ENCODE measurements around the gene CACNG4. TPM values are rescaled to one million over a fixed set of nuclear protein-coding genes. Genes with fewer than 3 reads are reported as not detected.

Gene CACNG4
- total RNA-seq, 6 experiments from 2014 or later: not detected

DNA sequence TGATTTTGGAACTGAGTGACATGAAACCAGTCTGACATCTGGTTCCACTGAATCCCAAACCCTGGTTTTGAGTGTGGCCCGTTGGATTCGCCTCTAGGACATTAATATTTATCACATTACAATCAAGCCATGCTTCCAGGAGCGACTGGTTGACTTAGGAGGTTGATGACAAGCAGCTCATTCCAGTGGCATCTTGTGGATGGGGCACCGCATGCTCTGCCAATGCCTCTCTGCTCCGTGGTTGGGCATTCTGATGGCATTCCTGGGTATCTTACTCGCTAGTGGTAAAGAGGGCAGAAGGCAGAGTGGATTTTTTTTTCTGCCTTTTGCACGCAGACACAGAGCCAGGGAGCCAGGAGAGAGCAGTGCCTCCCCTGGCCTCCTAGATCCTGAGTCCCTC lies 31.4 kb downstream of the CACNG4 start:
- H3K27ac Mint-ChIP-seq: no peak overlapping the region
- no peaks in the 10 kb centered on the region for H3K36me3 Mint-ChIP-seq (ENCODE audit: low read depth)
- no peak overlapping the region for H3K4me3 Mint-ChIP-seq
- TF ChIP-seq, protein P1, sequence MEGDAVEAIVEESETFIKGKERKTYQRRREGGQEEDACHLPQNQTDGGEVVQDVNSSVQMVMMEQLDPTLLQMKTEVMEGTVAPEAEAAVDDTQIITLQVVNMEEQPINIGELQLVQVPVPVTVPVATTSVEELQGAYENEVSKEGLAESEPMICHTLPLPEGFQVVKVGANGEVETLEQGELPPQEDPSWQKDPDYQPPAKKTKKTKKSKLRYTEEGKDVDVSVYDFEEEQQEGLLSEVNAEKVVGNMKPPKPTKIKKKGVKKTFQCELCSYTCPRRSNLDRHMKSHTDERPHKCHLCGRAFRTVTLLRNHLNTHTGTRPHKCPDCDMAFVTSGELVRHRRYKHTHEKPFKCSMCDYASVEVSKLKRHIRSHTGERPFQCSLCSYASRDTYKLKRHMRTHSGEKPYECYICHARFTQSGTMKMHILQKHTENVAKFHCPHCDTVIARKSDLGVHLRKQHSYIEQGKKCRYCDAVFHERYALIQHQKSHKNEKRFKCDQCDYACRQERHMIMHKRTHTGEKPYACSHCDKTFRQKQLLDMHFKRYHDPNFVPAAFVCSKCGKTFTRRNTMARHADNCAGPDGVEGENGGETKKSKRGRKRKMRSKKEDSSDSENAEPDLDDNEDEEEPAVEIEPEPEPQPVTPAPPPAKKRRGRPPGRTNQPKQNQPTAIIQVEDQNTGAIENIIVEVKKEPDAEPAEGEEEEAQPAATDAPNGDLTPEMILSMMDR (IDR thresholded peaks at IDR 0.05): no peak
- DNase-seq: no peak
- no peaks in the 10 kb centered on the region for H3K9me3 Mint-ChIP-seq
- peaks cover 55% of the 10 kb centered on the region for H3K27me3 Mint-ChIP-seq (ENCODE audit: insufficient read depth)
- H3K4me1 Mint-ChIP-seq (ENCODE audit: low read depth): no peaks in the 10 kb centered on the region

DNA sequence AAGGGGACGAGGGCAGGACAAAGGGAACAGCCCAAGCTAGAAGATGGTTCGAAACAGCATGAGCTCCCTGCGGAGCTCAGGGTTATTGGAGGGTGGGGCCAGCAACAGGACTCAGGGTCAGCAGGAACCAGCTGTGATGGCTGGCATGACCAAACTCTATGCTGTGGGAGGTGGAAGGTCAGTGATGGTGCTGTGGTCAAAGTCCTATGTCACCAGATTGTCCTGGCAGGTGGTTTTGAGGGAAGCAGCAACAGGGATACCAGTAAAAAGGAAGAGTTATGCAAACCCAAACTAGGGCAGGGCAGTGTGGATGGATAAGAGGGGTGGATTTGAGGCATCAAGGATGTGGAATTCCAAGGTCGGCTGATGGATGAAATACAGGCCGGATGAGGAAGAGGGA lies 32.4 kb downstream of the CACNG4 start:
- H3K9me3 Mint-ChIP-seq: no peaks in the 10 kb centered on the region
- DNase-seq: no peak
- TF ChIP-seq, protein P1 (IDR thresholded peaks at IDR 0.05): no peak
- no peak overlapping the region for H3K27ac Mint-ChIP-seq
- no peak overlapping the region for H3K4me3 Mint-ChIP-seq
- no peaks in the 10 kb centered on the region for H3K36me3 Mint-ChIP-seq (ENCODE audit: low read depth)
- H3K27me3 Mint-ChIP-seq (ENCODE audit: insufficient read depth): peaks cover 56% of the 10 kb centered on the region
- no peaks in the 10 kb centered on the region for H3K4me1 Mint-ChIP-seq (ENCODE audit: low read depth)

DNA sequence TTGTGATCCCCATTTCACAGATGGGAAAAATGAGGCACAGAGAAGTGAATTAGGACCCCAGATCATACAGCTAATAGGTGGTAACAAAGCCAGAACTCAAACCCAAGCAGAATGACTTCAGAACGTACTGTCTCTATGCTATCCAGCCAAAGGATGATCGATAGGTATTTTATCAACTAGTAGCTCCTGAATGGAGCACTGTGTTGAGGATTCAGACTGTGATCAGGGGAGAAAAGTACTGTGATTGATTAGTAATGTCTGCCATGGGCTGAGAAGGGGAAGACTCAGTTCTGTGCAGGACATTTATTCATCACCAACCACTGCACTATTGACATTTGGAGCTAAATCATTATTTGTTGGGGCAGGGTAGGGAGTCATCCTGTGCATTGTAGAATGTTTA lies 38.7 kb downstream of the CACNG4 start:
- no peaks in the 10 kb centered on the region for H3K36me3 Mint-ChIP-seq (ENCODE audit: low read depth)
- no peak overlapping the region for H3K4me3 Mint-ChIP-seq
- H3K27ac Mint-ChIP-seq: no peak overlapping the region
- no peak for DNase-seq
- TF ChIP-seq, protein P1 (IDR thresholded peaks at IDR 0.05): no peak
- peaks cover 7% of the 10 kb centered on the region for H3K9me3 Mint-ChIP-seq
- H3K4me1 Mint-ChIP-seq (ENCODE audit: low read depth): no peaks in the 10 kb centered on the region
- peaks cover 46% of the 10 kb centered on the region for H3K27me3 Mint-ChIP-seq (ENCODE audit: insufficient read depth)

DNA sequence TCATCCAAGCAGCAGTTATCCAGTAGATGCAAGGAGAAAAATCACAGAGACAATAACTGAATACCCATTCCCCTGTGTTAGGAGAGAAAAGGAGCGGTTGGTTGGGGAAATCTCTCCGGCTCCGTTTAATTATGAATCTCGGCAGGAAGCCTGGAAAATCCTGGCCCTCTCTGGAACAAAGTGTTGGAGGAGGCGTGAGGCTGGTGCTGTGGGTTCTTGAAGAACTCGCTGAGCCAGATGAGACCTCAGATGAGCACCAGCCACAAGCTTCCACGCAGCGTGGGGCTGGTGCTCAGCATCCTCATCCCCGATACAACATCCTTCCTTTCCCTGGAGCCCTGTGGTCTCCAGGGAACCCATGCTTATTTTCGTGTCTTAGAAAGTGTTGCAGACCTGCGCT lies 39.7 kb downstream of the CACNG4 start:
- TF ChIP-seq, protein P1 (IDR thresholded peaks at IDR 0.05): no peak
- Mint-ChIP-seq H3K4me1 (ENCODE audit: low read depth) (no peaks in the 10 kb centered on the region), H3K36me3 (ENCODE audit: low read depth) (no peaks in the 10 kb centered on the region), H3K9me3 (peaks cover 11% of the 10 kb centered on the region), H3K4me3 (no peak overlapping the region), H3K27ac (no peak overlapping the region), H3K27me3 (ENCODE audit: insufficient read depth) (peaks cover 40% of the 10 kb centered on the region)
- no peak for DNase-seq

DNA sequence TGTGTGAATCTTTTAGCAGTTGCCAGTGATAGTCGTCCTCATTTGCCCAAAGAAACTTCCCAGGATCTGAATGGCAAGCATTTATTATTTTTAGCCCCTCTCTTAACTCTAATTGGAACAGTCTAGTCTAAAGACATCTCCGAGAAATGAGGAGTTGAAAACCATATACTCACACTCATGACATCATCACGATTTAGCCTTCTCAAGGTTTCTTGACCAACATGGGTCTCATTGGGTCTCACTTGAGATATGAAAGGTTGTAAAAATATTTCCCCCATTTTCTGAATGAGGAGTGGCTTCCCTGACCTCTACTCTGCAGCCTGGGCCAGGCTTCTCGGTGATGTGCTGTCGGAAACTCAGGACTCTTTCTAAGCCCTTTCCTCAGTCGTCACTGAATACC lies 42.8 kb downstream of the CACNG4 start:
- no peak overlapping the region for H3K4me3 Mint-ChIP-seq
- no peaks in the 10 kb centered on the region for H3K36me3 Mint-ChIP-seq (ENCODE audit: low read depth)
- H3K9me3 Mint-ChIP-seq: peaks cover 11% of the 10 kb centered on the region
- no peak for DNase-seq
- peaks cover 33% of the 10 kb centered on the region for H3K27me3 Mint-ChIP-seq (ENCODE audit: insufficient read depth)
- no peak overlapping the region for H3K27ac Mint-ChIP-seq
- TF ChIP-seq, protein P1 (IDR thresholded peaks at IDR 0.05): no peak
- H3K4me1 Mint-ChIP-seq (ENCODE audit: low read depth): no peaks in the 10 kb centered on the region

DNA sequence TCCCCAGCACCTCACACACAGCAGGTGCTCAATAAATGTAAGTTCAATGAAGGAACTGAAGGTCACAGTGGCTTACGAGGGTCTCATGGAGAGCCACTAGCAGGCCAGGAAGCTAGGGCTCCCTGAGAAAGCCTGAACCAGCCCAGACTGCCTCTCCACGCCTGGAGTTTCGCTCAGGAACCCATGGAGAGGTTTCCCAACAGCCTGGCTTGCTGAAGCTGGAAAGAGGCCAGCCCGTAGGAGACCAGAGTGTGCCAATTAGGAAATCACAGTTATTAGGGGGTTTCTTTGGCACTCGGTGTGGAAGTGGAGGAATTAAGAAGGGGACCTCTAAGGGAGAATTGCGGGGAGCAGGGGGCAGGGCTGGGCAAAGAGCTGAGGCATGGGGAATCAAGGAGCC lies 43.6 kb downstream of the CACNG4 start:
- TF ChIP-seq, protein P1 (IDR thresholded peaks at IDR 0.05): no peak
- Mint-ChIP-seq H3K4me1 (ENCODE audit: low read depth) (no peaks in the 10 kb centered on the region), H3K4me3 (no peak overlapping the region), H3K27ac (no peak overlapping the region), H3K36me3 (ENCODE audit: low read depth) (no peaks in the 10 kb centered on the region), H3K9me3 (peaks cover 5% of the 10 kb centered on the region; the same call in 1 of the 2 replicates), H3K27me3 (ENCODE audit: insufficient read depth) (peaks cover 31% of the 10 kb centered on the region)
- no peak for DNase-seq

All from HFFc6 (cell line).